ENCODE results near the gene ECT2.
"Not testable (repeated sequence)": the region's sequence is repeated elsewhere in the genome, so short reads cannot be mapped to it uniquely, and the experiment has no call there.

ECT2 gene

DNA sequence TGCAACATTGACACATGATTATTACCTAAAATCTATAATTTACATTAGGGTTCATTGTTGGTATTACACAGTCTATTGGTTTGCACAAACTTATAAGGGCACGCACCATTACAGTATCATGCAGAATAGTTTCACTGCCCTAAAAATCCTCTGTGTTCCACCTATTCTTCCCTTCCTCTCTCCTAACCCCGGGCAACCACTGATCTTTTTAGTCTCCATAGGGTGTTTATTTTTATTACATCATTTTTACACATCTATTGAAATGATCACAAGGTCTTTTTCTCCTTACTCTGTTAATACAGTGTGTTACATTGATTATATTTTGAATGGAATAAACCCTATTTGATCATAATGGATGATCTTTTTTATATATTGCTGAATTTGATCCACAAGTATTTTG lies 15.5 kb upstream of the ECT2 start:
- DNase-seq: no peak

DNA sequence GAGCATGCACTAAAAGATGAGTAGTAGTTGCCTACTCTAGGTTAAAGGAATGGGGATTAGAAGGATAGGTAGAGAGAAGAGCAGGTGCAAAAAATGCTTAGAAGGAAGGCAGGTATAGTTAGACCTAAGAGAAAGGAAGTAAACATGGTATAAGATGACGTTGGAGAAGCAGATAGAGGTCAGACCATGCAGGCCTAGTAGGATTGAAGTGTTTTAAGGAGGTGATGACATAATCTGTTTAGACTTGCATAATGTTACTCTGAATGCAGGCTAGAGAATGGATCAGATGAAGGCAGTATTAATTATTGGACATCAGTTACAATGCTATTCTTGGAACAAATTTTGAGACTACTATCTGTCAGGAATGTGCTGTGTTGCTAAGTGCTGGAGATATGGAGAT lies 11.1 kb upstream of the ECT2 start:
- no peak for DNase-seq

DNA sequence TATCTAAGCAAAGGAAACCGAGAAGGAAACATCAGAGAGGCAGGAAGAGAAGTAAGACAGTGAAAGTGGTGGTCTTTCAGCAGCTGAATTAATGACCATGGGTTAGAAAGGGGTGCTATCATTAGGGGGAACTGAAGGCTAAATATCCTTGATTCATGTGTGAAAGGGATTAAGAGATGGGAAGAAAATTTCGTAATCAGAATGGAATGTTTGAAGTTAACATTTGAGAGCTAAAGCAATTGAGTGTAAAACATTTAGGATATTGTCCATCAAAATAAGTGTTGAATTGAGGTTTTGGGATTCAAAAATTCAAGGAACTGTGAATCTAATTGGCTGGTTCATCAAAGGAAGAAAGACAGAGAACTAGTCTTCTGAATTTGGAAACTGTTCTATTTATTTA lies 4.1 kb upstream of the ECT2 start:
- DNase-seq: no peak

DNA sequence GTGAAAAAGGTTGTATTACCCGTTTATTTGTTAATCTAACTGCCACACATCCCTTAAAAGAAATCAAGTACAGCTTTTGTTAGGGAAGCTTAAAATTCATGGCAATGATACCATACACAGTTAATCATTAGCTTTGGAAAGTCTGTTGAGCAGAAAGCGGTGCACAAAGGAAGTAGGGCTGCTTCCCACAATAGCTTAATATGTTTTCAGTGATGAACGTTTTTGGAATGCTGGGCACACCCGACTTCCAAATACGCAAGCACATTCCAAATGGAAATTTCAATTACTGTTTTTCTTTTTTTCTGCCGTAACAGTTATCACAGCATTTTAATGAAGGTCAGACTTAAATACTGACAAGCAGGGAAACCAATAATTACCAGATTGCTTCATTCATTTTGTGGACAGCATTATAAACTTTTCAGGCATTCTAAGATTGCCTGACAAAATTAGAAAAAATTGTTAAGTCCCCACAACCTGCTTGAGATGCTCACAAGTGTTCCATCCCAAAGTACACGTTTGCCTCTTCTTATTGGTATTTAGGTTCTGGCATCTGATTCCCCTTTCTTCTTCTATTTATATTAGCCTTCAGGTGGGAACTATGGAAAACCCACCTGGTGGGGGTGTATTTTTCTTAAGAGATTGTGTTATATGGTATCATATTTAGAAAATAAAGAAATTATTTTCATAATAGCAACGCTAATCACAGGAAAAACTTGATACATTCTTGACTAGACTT lies 1.1 kb upstream of the ECT2 start:
- peak in 4 of 58 donors; percentile 2 to 12 (median 4) for DNase-seq

DNA sequence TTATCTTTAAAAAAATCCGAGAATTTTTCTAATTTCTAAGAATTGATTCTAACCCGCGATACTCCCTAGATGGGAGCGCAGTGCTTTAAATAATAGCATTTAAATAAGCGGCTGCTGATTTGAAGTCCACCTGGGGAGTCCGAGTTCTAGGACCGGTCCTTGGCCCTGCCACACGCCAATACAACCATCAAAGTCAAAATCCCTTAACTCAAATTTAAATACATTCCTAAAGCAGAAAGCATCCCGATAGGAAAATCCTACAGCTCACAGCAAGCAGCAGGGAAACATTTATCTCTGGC lies 508 bp upstream of the ECT2 start:
- peak in 1 of 58 donors; percentile 63 for DNase-seq

DNA sequence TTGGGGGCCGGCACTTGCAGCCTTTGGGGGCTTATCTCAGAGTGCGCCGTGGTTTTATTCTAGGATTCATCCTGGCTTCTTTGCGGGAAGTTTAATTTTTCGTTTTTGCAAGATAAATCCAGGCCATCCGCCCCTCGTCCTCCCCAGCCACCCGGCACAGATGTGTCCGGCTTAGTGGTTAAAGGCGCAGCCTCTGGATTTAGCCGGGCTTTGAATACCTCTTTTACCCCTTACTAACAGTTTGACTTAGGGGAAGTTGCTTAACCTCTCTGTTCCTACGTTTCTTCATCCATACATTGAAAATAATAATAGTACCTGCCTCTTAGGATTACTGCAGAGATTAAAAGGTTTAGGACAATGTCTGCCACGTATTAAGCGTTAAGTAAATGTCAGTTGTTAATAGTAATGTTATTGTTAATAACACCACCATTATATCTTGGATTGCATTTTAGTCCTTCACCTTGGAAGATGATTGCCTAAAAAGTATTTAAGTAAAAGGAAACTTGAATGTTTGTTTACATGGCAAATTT lies 714 bp downstream of the ECT2 start:
- peak in 2 of 58 donors; percentile 25 to 56 for DNase-seq

- no peak for DNase-seq
Measured at GRCh38 chr3:172752651-172753050, 2.1 kb downstream of the ECT2 start.

GRCh38 chr3:172753125-172753524 lies 2.6 kb downstream of the ECT2 start:
- DNase-seq: no peak

DNA sequence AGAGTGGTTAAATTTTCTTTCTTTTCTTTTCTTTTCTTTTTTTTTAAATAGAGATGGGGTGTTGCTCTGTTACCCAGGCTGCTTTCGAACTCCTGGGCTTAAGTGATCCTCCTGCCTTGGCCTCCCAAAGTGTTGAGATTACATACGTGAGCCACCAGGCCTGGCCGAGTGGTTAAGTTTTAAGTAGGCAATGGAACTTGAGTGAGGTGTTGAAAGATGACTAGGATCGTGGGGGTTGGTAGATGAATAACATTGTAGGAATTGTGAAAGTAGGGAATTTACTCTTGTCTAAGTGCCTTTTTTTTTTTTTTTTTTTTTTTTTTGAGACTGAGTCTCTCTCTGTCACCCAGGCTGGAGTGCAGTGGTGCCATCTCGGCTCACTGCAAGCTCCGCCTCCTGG lies 9.9 kb downstream of the ECT2 start:
- not testable (repeated sequence) for DNase-seq

GRCh38 chr3:172766241-172766640 lies 15.7 kb downstream of the ECT2 start:
- DNase-seq: no peak

DNA sequence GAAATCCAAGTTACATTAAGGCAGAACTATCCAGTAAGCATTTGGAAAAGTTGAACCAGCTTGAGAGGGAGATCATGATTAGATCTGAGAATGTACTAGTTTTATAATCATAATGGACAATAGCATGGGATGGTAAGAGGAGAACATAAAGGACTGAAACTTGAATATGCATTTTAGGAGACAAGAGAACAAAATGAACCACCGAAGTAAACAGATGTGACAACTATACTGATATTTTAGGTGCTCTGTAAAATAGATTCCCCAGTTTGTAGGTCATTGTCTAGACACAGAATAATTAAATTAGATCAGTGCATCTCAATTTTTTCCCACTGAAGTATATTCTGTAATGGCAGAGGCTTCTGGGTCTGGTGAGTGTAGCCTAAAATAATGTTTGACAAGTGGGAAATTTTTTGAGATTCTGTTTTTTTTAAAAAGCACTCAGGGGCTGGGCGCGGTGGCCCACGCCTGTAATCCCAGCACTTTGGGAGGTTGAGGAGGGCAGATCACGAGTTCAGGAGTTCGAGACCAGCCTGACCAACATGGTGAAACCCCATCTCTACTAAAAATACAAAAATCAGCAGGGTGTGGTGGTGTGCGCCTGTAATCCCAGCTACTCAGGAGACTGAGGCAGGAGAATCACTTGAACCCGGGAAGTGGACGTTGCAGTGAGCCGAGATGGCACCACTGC lies 16.3 kb downstream of the ECT2 start:
- no peak for DNase-seq

DNA sequence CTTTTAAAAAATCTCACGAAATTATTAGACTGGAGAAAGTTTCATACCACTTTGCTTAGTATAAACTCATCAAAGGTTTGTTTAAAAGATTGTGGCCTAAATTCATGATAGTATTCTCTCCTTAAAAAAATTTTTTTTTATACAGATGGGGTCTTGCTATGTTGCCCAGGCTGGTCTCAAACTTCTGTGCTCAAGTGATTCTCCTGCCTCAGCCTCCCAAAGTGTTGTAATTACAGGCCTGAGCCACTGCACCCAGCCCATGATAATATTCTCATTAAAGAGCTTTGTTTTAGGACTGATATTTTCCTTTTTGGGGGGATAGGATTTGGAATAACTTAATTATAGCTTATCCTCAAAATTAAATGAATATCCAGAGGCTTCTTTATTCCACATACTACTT lies 19.9 kb downstream of the ECT2 start:
- no peak for DNase-seq

- no peak for DNase-seq
Measured at GRCh38 chr3:172771672-172772071, 21.1 kb downstream of the ECT2 start.

- DNase-seq: no peak
Measured at GRCh38 chr3:172776049-172776717, 25.7 kb downstream of the ECT2 start.

- no peak for DNase-seq
Measured at GRCh38 chr3:172777901-172778300, 27.4 kb downstream of the ECT2 start.

GRCh38 chr3:172782235-172782634 lies 31.7 kb downstream of the ECT2 start:
- DNase-seq: no peak

GRCh38 chr3:172786036-172786435 lies 35.5 kb downstream of the ECT2 start:
- DNase-seq: no peak

DNA sequence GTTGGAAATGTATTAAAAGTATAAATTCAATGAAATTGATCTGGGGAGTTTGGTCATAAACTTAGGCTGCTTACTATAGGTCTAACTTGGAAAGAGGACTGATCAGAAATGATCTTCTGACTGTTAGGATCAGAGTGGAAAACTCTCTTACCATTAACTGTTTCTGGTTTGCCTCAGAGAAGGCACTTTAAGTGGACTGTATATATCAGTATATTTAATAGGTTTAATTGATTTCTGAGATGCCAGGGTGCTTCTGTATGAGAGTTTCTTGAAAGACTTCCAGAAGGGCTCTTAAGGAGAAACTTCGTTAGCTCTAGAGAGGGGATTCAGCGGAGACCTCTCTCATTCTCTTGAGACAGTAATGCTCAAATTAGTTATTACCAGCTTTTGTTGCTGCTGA lies 36.5 kb downstream of the ECT2 start:
- DNase-seq: no peak

GRCh38 chr3:172787746-172788145 lies 37.2 kb downstream of the ECT2 start:
- no peak for DNase-seq

DNA sequence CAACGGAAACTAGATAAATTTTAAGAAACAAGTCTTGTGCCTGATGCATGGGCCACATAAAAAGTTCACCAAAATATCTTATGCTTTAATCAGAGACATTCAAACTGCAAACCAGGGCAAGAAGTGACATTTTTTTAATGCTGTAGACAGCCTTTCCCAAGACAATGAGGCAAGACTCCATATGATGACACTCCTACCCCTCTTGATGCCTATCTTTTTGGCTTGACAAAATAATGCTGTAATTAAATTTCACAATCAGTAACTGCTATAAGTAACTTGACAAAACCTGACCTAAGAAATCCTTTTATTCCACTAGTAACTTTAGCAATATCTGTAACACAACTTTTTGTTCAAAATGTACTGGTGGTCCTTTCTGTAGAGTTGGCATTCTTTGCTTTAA lies 48.7 kb downstream of the ECT2 start:
- DNase-seq: no peak

DNA sequence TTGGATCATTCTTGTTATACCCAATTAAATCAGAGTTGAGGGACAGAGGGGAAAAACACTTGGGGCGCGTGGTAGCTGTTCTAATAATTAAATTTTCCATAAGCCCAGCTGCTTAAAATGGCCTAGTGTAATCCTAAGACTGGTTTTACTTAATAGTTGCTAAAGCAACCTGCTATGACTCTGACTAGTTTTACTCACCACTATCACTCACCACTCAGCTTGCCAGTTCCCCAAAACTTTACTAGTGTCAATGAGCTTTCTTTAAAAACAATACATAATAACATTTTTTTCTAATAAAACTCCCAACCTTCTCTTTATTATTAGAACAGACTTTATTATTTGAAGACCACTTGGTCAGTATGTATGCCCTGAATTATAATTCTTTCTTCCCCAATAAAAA lies 49.6 kb downstream of the ECT2 start:
- DNase-seq: no peak

DNA sequence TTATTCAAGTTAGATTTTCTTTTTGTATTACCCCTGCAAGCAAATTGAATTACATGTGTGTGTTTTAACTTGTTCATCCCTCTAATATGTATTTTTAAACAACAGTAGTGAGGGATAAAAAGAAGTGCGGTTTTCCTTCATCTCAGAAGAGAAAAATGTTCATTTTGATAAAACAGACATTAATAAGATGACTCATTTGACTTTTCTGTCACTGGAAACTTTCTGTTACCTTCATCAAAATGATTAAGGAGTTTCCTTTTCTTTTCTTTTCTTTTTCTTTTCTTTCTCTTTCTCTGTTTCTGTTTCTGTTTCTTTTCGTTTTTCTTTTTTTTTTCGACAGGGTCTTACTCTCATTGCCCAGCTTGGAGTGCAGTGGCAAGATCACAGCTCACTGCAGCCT lies 53.0 kb downstream of the ECT2 start:
- DNase-seq: no peak

- DNase-seq: no peak
Measured at GRCh38 chr3:172804323-172804722, 53.8 kb downstream of the ECT2 start.
